OCI-LY3 (cell line): ENCODE measurements around the gene NSD1.

Experiments used
- CTCF ChIP-seq: fragments of 200-600, 300-600 bp; sonication (generic); IDR thresholded peaks from 2 replicates; pipeline ENCODE4 v1.5.1; 2014; ENCODE audit warnings: antibody characterized with exemption, low read length, low read depth
- EZH2phosphoT487 ChIP-seq: fragments of 200-600 bp; shearing (Covaris generic); IDR thresholded peaks from 2 replicates; pipeline ENCODE4 v1.6.1; 2018; ENCODE audit warnings: antibody characterized with exemption, mixed run types, low read depth

DNA sequence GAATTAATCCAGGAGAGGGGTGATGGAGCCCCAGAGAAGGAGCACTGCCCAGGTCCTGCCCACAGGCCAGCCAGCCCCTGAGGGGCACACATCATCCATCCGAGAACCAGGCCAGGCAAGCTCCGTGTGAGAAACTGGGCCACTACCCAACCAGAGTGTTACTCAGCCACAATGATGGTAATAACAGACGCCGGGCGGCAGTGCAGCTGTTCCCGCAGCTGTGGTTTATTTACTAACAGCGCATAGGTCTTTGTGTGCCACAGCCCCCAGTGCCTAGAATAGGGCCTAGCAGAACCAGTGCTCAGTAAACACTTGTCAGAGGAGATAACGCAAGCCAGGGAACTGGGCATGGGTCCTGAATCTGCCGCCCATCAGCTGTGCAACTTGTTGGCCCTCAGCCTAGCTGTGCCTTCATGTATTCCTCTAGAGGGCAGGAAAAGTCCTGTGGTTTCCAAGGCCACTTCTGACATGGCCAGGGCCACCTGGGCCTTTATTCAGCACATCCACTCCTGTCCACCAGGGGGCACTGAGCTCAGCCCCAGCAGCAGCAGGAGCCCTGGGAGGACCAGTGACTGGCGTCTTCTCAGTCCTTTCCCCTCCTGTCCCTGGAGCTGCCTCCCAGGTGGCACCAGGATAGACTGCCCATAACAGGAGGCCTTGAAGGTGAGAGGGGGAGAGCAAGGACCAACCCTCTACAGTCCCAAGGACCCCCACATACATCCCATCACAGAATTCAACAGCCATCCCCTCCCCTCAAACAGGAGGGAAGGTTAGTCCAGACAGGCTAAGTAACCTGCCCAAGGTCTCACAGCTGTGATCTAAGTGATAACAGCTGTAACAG is 176.0 kb downstream of the NSD1 start:
- TF ChIP-seq CTCF (peak; percentile 81), EZH2phosphoT487 (no peak)
